D721Med (cell line): Measurements from ENCODE around the gene SYNE2.
"Not testable (repeated sequence)": the region's sequence is repeated elsewhere in the genome, so short reads cannot be mapped to it uniquely, and the experiment has no call there.

Source experiments
- DNase-seq: peaks from one replicate; pipeline ENCODE4 v3.0.0; 2011; ENCODE audit warnings: low spot score; ENCODE audit not compliant: insufficient read length
- FAIRE-seq: peaks from 2 replicates; lab custom pipeline; 2011; peaks lifted over from hg19 to GRCh38; lab: Jason Lieb, UNC
- CTCF ChIP-seq: IDR thresholded peaks from 2 replicates; pipeline ENCODE4 v1.5.1; 2012; ENCODE audit warnings: mild to moderate bottlenecking, control low read depth; ENCODE audit not compliant: insufficient read depth; ENCODE audit errors: missing control alignments

Gene SYNE2

GRCh38 chr14:64112867-64113678, 260.3 kb downstream of the SYNE2 start:
- no peak for TF ChIP-seq CTCF
- no peak for FAIRE-seq
- DNase-seq = no peak

DNA sequence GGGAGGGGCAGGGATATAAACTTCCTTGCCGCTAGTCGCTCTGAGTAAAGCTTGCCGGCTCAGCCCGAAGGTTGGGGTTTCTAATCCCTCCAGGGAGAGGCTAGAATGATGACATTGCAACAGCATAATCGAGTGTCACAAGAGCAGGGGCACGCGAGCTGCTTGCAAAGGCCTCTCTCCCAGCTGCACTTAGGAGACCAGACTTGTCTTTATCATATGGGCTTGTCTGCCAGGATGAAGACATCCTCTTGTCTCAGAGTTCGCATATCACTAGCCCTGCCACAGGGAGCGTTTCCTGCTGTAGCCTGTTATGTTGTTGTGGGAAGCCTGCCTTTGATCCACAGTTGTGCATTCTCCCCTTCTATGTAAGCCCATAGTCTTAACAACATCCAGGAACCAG, 261.4 kb downstream of the SYNE2 start:
- FAIRE-seq (no peak), DNase-seq (peak; percentile 36)
- no peak for TF ChIP-seq CTCF

GRCh38 chr14:64114796-64115195, 262.0 kb downstream of the SYNE2 start:
- no peak for TF ChIP-seq CTCF
- FAIRE-seq (no peak), DNase-seq (no peak)

DNA sequence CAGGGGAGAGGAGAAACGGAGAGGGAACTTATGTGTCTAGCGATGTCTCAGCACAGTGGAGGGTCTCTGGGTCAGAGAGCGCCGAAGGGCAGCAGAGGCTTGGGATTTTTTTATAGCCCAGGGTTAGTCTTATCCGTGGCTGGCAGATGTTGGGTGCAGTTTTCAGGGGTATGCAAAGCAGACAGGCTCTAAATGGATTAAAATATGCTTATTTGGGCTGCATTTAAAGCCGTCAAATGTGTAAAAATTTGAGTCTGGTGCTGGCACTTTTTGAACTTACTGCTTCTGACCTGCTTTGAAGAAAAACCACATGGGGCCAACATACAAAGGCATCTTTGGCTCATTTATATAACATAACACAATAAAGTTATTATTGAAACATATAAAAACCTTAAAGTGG, 262.6 kb downstream of the SYNE2 start:
- no peak for DNase-seq
- no peak for FAIRE-seq
- no peak for TF ChIP-seq CTCF

- no peak for DNase-seq
- no peak for FAIRE-seq
- no peak for TF ChIP-seq CTCF
These were observed 265.0 kb downstream of the SYNE2 start for GRCh38 chr14:64117671-64118402.

DNA sequence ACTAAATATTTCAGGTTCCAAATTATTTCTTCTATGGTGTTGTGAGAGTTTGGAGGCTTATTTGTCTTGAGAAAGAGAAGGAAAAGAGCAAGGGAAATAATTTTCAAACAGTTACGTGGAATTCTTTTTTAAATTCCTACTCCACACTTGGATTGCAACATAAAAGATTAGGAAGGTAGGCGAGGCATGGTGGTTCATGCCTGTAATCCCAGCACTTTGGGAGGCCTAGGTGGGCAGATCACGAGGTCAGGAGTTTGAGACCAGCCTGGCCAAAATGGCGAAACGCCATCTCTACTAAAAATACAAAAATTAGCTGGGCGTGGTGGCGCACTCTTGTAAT, 265.6 kb downstream of the SYNE2 start:
- not testable (repeated sequence) for FAIRE-seq, DNase-seq

DNA sequence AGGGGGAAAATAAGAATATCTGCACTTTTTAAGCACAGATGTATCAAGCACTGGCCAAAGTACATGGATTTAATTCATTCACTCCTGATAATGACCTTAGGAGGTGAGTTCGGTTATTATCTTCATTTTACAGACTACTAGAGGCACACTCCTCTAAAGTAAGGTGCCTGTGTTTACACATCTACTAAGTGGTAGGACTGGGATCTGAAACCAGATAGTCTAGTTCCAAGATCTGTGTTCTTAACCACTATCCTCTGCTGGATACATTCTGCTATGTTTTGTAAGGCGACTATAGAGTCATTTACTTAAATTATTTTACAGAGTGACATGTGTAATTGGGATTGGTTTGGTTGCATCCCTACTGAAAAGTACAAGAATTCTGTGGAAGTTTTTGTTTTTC, 266.1 kb downstream of the SYNE2 start:
- FAIRE-seq (no peak), DNase-seq (no peak)
- no peak for TF ChIP-seq CTCF
